ENCODE data around the gene ABCG4. TPM values are rescaled to one million over a fixed set of nuclear protein-coding genes. Genes with fewer than 3 reads are reported as not detected.
A peak's percentile ranks its signal among the peaks of the same experiment; 100 is the strongest.
"Not testable (repeated sequence)": the region's sequence is repeated elsewhere in the genome, so short reads cannot be mapped to it uniquely, and the experiment has no call there.

Gene ABCG4
- total RNA-seq, 1 donor = 0.10 TPM

GRCh38 chr11:119156496-119156895 is 7.6 kb downstream of the ABCG4 start:
- Histone ChIP-seq H3K4me1 (ENCODE audit: insufficient read depth, low read length) (no peaks in the 10 kb centered on the region), H3K4me3 (ENCODE audit: low read length) (no peak overlapping the region), H3K27me3 (ENCODE audit: insufficient read depth, low read length) (peaks cover 11% of the 10 kb centered on the region), H3K9me3 (ENCODE audit: low read depth, low read length) (no peaks in the 10 kb centered on the region)

- no peaks in the 10 kb centered on the region for H3K4me1 ChIP-seq (ENCODE audit: insufficient read depth, low read length)
- no peaks in the 10 kb centered on the region for H3K9me3 ChIP-seq (ENCODE audit: low read depth, low read length)
- H3K27me3 ChIP-seq (ENCODE audit: insufficient read depth, low read length) = peaks cover 7% of the 10 kb centered on the region
- H3K4me3 ChIP-seq (ENCODE audit: low read length) = no peak overlapping the region
Observed at GRCh38 chr11:119157063-119157462, 8.2 kb downstream of the ABCG4 start.

GRCh38 chr11:119158467-119158866 is 9.6 kb downstream of the ABCG4 start:
- no peaks in the 10 kb centered on the region for H3K4me1 ChIP-seq (ENCODE audit: insufficient read depth, low read length)
- H3K27me3 ChIP-seq (ENCODE audit: insufficient read depth, low read length) = no peaks in the 10 kb centered on the region
- H3K9me3 ChIP-seq (ENCODE audit: low read depth, low read length) = no peaks in the 10 kb centered on the region
- H3K4me3 ChIP-seq (ENCODE audit: low read length) = no peak overlapping the region

GRCh38 chr11:119160151-119160550 is 11.3 kb downstream of the ABCG4 start:
- H3K4me1 ChIP-seq (ENCODE audit: insufficient read depth, low read length) = no peaks in the 10 kb centered on the region
- H3K9me3 ChIP-seq (ENCODE audit: low read depth, low read length) = no peaks in the 10 kb centered on the region
- H3K4me3 ChIP-seq (ENCODE audit: low read length) = no peak overlapping the region
- no peaks in the 10 kb centered on the region for H3K27me3 ChIP-seq (ENCODE audit: insufficient read depth, low read length)

- no peaks in the 10 kb centered on the region for H3K27me3 ChIP-seq (ENCODE audit: insufficient read depth, low read length)
- H3K4me1 ChIP-seq (ENCODE audit: insufficient read depth, low read length) = no peaks in the 10 kb centered on the region
- H3K9me3 ChIP-seq (ENCODE audit: low read depth, low read length) = no peaks in the 10 kb centered on the region
- no peak overlapping the region for H3K4me3 ChIP-seq (ENCODE audit: low read length)
Observed at GRCh38 chr11:119161871-119162270, 13.0 kb downstream of the ABCG4 start.

GRCh38 chr11:119166368-119167076 is 17.7 kb downstream of the ABCG4 start:
- Histone ChIP-seq H3K27me3 (ENCODE audit: insufficient read depth, low read length) (no peaks in the 10 kb centered on the region), H3K4me3 (ENCODE audit: low read length) (no peak overlapping the region), H3K4me1 (ENCODE audit: insufficient read depth, low read length) (peaks cover 10% of the 10 kb centered on the region), H3K9me3 (ENCODE audit: low read depth, low read length) (no peaks in the 10 kb centered on the region)

- not testable (repeated sequence) for H3K27me3 ChIP-seq (ENCODE audit: insufficient read depth, low read length); H3K9me3 ChIP-seq (ENCODE audit: low read depth, low read length); H3K4me3 ChIP-seq (ENCODE audit: low read length)
- H3K4me1 ChIP-seq (ENCODE audit: insufficient read depth, low read length) = peaks cover 13% of the 10 kb centered on the region
Observed at GRCh38 chr11:119167077-119167458, 18.2 kb downstream of the ABCG4 start.

- Histone ChIP-seq H3K4me1 (ENCODE audit: insufficient read depth, low read length) (peaks cover 20% of the 10 kb centered on the region), H3K9me3 (ENCODE audit: low read depth, low read length) (no peaks in the 10 kb centered on the region), H3K27me3 (ENCODE audit: insufficient read depth, low read length) (no peaks in the 10 kb centered on the region), H3K4me3 (ENCODE audit: low read length) (no peak overlapping the region)
Observed at GRCh38 chr11:119167933-119168332, 19.1 kb downstream of the ABCG4 start.

- no peaks in the 10 kb centered on the region for H3K9me3 ChIP-seq (ENCODE audit: low read depth, low read length)
- no peaks in the 10 kb centered on the region for H3K27me3 ChIP-seq (ENCODE audit: insufficient read depth, low read length)
- peaks cover 20% of the 10 kb centered on the region for H3K4me1 ChIP-seq (ENCODE audit: insufficient read depth, low read length)
- peak within 1 kb of the TSS; percentile 73 for H3K4me3 ChIP-seq (ENCODE audit: low read length)
Observed at GRCh38 chr11:119168471-119169281, 19.8 kb downstream of the ABCG4 start, which contains the start of gene NLRX1. Gene NLRX1 (plus strand): TSS chr11:119168725. CDS start chr11:119171404, 2,679 bp downstream.

GRCh38 chr11:119169282-119169719 is 20.4 kb downstream of the ABCG4 start:
- Histone ChIP-seq H3K4me1 (ENCODE audit: insufficient read depth, low read length) (peaks cover 20% of the 10 kb centered on the region), H3K9me3 (ENCODE audit: low read depth, low read length) (no peaks in the 10 kb centered on the region), H3K27me3 (ENCODE audit: insufficient read depth, low read length) (no peaks in the 10 kb centered on the region), H3K4me3 (ENCODE audit: low read length) (peak overlapping the region; percentile 73)

- Histone ChIP-seq H3K27me3 (ENCODE audit: insufficient read depth, low read length) (no peaks in the 10 kb centered on the region), H3K4me3 (ENCODE audit: low read length) (no peak overlapping the region), H3K9me3 (ENCODE audit: low read depth, low read length) (no peaks in the 10 kb centered on the region), H3K4me1 (ENCODE audit: insufficient read depth, low read length) (peaks cover 20% of the 10 kb centered on the region)
Observed at GRCh38 chr11:119172513-119172912, 23.7 kb downstream of the ABCG4 start.

GRCh38 chr11:119173453-119173852 is 24.6 kb downstream of the ABCG4 start:
- H3K27me3 ChIP-seq (ENCODE audit: insufficient read depth, low read length) = no peaks in the 10 kb centered on the region
- no peaks in the 10 kb centered on the region for H3K9me3 ChIP-seq (ENCODE audit: low read depth, low read length)
- peaks cover 28% of the 10 kb centered on the region for H3K4me1 ChIP-seq (ENCODE audit: insufficient read depth, low read length)
- no peak overlapping the region for H3K4me3 ChIP-seq (ENCODE audit: low read length)

- Histone ChIP-seq H3K4me1 (ENCODE audit: insufficient read depth, low read length) (peaks cover 21% of the 10 kb centered on the region), H3K9me3 (ENCODE audit: low read depth, low read length) (no peaks in the 10 kb centered on the region), H3K27me3 (ENCODE audit: insufficient read depth, low read length) (no peaks in the 10 kb centered on the region), H3K4me3 (ENCODE audit: low read length) (no peak overlapping the region)
Observed at GRCh38 chr11:119175493-119176077, 26.7 kb downstream of the ABCG4 start.

GRCh38 chr11:119178166-119178680 is 29.4 kb downstream of the ABCG4 start:
- H3K27me3 ChIP-seq (ENCODE audit: insufficient read depth, low read length) = no peaks in the 10 kb centered on the region
- H3K4me1 ChIP-seq (ENCODE audit: insufficient read depth, low read length) = peaks cover 23% of the 10 kb centered on the region
- H3K9me3 ChIP-seq (ENCODE audit: low read depth, low read length) = no peaks in the 10 kb centered on the region
- no peak overlapping the region for H3K4me3 ChIP-seq (ENCODE audit: low read length)

GRCh38 chr11:119179342-119179741 is 30.5 kb downstream of the ABCG4 start:
- H3K4me1 ChIP-seq (ENCODE audit: insufficient read depth, low read length) = peaks cover 23% of the 10 kb centered on the region
- no peaks in the 10 kb centered on the region for H3K9me3 ChIP-seq (ENCODE audit: low read depth, low read length)
- H3K4me3 ChIP-seq (ENCODE audit: low read length) = no peak overlapping the region
- no peaks in the 10 kb centered on the region for H3K27me3 ChIP-seq (ENCODE audit: insufficient read depth, low read length)
